ENCODE results near the gene ZNF629.

GRCh38 chr16:30780549-30780948, 6.5 kb downstream of the ZNF629 start:
- TF ChIP-seq CTCF (IDR thresholded peaks at IDR 0.05), result no peak
- no peak for TF ChIP-seq POLR2A (IDR thresholded peaks at IDR 0.05)

Measured in adrenal gland (tissue), 5 donors.